Measurements from ENCODE around the gene CNN3.

Gene CNN3

GRCh38 chr1:94852788-94853187 lies 74.1 kb downstream of the CNN3 start:
- no peaks in the 10 kb centered on the region for H3K27me3 ChIP-seq (replicated peaks; ENCODE audit: control insufficient read depth, insufficient read depth, low read length)

GRCh38 chr1:94851571-94851970 lies 75.3 kb downstream of the CNN3 start:
- Histone ChIP-seq H3K36me3 (ENCODE audit: control insufficient read depth, insufficient read depth, low read length) (no peaks in the 10 kb centered on the region), H3K4me3 (replicated peaks; ENCODE audit: low read depth, low read length) (no peak overlapping the region), H3K27me3 (replicated peaks; ENCODE audit: control insufficient read depth, insufficient read depth, low read length) (no peaks in the 10 kb centered on the region)
- no peak for TF ChIP-seq CTCF (IDR thresholded peaks at IDR 0.05; ENCODE audit: insufficient read depth, low read length, poor library complexity, severe bottlenecking)
- DNase-seq (ENCODE audit: extremely low read depth, insufficient read length): no peak

More at GRCh38 chr1:94852788-94853187, 74.1 kb downstream of the CNN3 start:
- Histone ChIP-seq H3K36me3 (ENCODE audit: control insufficient read depth, insufficient read depth, low read length) (no peaks in the 10 kb centered on the region), H3K4me3 (replicated peaks; ENCODE audit: low read depth, low read length) (no peak overlapping the region)
- no peak for DNase-seq (ENCODE audit: extremely low read depth, insufficient read length)
- TF ChIP-seq CTCF (IDR thresholded peaks at IDR 0.05; ENCODE audit: insufficient read depth, low read length, poor library complexity, severe bottlenecking): no peak
